ENCODE data around the gene SAA2. TPM values are rescaled to one million over a fixed set of nuclear protein-coding genes. Genes with fewer than 3 reads are reported as not detected.

SAA2 gene
- total and polyA plus RNA-seq, 10 of the 15 experiments (the other 5 are each of a cell fraction or from before 2014, with no cell fraction given), result 0.18 to 4.1 (median 0.28) TPM; not detected in 2

DNA sequence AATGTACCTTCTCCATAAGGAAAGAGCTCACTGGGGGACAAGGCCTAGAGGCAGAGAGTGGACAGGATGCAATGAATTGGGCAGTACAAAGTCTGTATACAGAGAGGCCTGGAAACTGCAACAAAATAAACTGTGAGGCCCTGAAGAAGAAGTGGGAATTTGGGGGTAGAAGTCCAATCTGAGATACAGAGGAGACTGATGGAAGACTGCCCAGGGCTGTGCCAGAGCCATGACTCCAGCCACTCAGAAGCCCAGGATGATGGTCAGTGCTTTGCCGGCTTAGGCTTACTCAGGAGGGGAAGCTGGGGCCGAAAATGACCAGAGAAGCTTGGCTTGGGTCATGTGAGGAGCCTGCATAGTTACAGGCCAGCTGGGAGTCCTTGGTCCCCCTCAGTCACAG, 17.6 kb downstream of the SAA2 start:
- WGBS (ENCODE audit: insufficient coverage, insufficient replicate concordance, low lambda C conversion rate, missing lambda C conversion rate), result 89% methylated on average over 2 of the region's 2 CpGs
- intact Hi-C loops (cut with micrococcal nuclease; ENCODE audit: unreplicated experiment) (no loop called here), in situ Hi-C loops (cut with MboI) (no loop called here)
- no peaks in the 10 kb centered on the region for H4K20me1 ChIP-seq (ENCODE audit: control insufficient read depth, insufficient read depth)
- H3K4me2 ChIP-seq (ENCODE audit: control insufficient read depth, insufficient read depth), result no peak overlapping the region
- no peaks in the 10 kb centered on the region for H3K79me2 ChIP-seq (ENCODE audit: control insufficient read depth, insufficient read depth, low read length)
- SMC1A ChIA-PET (ENCODE audit: uncharacterized antibody, unreplicated experiment), result interaction anchor here (0.5 to 0.6 kb wide), 2 partner anchors 84 to 119 kb away, joined by 3 read pairs; no protein-coding TSS in a partner anchor
- no peak overlapping the region for H3K9ac ChIP-seq (ENCODE audit: control insufficient read depth, insufficient read depth, low read length)
- no TSS peak for BruUV-seq (replicated peaks)
- H3K9me3 ChIP-seq (replicated peaks; ENCODE audit: control insufficient read depth, insufficient read depth, low read length), result no peaks in the 10 kb centered on the region
- DNase-seq (ENCODE audit: low read depth, low spot score) (no peak), ATAC-seq (no peak), FAIRE-seq (no peak)
- no peak overlapping the region for H3K4me3 ChIP-seq
- no peak overlapping the region for H2AFZ ChIP-seq (ENCODE audit: control insufficient read depth, low read depth, low read length)
- peaks cover 8% of the 10 kb centered on the region for H3K4me1 ChIP-seq (ENCODE audit: control insufficient read depth, insufficient read depth, low read length)
- H3K27ac ChIP-seq (ENCODE audit: control insufficient read depth, insufficient read depth), result no peak overlapping the region
- no peaks in the 10 kb centered on the region for H3K36me3 ChIP-seq (ENCODE audit: control insufficient read depth in 2 of 2, insufficient read depth in 2 of 2, low read length in 1 of 2)
- TF ChIP-seq, protein P1, sequence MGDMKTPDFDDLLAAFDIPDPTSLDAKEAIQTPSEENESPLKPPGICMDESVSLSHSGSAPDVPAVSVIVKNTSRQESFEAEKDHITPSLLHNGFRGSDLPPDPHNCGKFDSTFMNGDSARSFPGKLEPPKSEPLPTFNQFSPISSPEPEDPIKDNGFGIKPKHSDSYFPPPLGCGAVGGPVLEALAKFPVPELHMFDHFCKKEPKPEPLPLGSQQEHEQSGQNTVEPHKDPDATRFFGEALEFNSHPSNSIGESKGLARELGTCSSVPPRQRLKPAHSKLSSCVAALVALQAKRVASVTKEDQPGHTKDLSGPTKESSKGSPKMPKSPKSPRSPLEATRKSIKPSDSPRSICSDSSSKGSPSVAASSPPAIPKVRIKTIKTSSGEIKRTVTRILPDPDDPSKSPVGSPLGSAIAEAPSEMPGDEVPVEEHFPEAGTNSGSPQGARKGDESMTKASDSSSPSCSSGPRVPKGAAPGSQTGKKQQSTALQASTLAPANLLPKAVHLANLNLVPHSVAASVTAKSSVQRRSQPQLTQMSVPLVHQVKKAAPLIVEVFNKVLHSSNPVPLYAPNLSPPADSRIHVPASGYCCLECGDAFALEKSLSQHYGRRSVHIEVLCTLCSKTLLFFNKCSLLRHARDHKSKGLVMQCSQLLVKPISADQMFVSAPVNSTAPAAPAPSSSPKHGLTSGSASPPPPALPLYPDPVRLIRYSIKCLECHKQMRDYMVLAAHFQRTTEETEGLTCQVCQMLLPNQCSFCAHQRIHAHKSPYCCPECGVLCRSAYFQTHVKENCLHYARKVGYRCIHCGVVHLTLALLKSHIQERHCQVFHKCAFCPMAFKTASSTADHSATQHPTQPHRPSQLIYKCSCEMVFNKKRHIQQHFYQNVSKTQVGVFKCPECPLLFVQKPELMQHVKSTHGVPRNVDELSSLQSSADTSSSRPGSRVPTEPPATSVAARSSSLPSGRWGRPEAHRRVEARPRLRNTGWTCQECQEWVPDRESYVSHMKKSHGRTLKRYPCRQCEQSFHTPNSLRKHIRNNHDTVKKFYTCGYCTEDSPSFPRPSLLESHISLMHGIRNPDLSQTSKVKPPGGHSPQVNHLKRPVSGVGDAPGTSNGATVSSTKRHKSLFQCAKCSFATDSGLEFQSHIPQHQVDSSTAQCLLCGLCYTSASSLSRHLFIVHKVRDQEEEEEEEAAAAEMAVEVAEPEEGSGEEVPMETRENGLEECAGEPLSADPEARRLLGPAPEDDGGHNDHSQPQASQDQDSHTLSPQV (IDR thresholded peaks at IDR 0.05), result no peak
- TF ChIP-seq, protein P2, sequence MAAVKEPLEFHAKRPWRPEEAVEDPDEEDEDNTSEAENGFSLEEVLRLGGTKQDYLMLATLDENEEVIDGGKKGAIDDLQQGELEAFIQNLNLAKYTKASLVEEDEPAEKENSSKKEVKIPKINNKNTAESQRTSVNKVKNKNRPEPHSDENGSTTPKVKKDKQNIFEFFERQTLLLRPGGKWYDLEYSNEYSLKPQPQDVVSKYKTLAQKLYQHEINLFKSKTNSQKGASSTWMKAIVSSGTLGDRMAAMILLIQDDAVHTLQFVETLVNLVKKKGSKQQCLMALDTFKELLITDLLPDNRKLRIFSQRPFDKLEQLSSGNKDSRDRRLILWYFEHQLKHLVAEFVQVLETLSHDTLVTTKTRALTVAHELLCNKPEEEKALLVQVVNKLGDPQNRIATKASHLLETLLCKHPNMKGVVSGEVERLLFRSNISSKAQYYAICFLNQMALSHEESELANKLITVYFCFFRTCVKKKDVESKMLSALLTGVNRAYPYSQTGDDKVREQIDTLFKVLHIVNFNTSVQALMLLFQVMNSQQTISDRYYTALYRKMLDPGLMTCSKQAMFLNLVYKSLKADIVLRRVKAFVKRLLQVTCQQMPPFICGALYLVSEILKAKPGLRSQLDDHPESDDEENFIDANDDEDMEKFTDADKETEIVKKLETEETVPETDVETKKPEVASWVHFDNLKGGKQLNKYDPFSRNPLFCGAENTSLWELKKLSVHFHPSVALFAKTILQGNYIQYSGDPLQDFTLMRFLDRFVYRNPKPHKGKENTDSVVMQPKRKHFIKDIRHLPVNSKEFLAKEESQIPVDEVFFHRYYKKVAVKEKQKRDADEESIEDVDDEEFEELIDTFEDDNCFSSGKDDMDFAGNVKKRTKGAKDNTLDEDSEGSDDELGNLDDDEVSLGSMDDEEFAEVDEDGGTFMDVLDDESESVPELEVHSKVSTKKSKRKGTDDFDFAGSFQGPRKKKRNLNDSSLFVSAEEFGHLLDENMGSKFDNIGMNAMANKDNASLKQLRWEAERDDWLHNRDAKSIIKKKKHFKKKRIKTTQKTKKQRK (IDR thresholded peaks at IDR 0.05; ENCODE audit: low read depth, low read length), result no peak
- TF ChIP-seq HDAC6 (IDR thresholded peaks at IDR 0.05; ENCODE audit: unreplicated experiment), result no peak
- CTCF ChIA-PET, result interaction anchor here (2.1 kb wide), 1 partner anchor 13 kb away, joined by 10 read pairs; no protein-coding TSS in a partner anchor
- no peaks in the 10 kb centered on the region for H3K27me3 ChIP-seq (replicated peaks in 1 of 2; ENCODE audit: control insufficient read depth in 2 of 2, insufficient read depth in 2 of 2, low read length in 1 of 2)
- RAD21 ChIA-PET (ENCODE audit: unreplicated experiment), result interaction anchor here (1.2 to 1.4 kb wide), 2 partner anchors 13 to 15 kb away, joined by 4 to 5 read pairs; no protein-coding TSS in a partner anchor
- POLR2A ChIA-PET, result no interaction called here
